ENCODE measurements around the gene SKIL.

Gene SKIL

GRCh38 chr3:170397685-170398084 lies 40.2 kb downstream of the SKIL start:
- no peak for DNase-seq (ENCODE audit: low read depth in 2 of 2)

- no peak for DNase-seq (ENCODE audit: low read depth in 2 of 2)
Measured at GRCh38 chr3:170405101-170405500, 47.6 kb downstream of the SKIL start.

GRCh38 chr3:170410428-170411029 lies 53.0 kb downstream of the SKIL start:
- no peak for DNase-seq (ENCODE audit: low read depth in 2 of 2)

- DNase-seq (ENCODE audit: low read depth in 2 of 2), result no peak
Measured at GRCh38 chr3:170413291-170413690, 55.8 kb downstream of the SKIL start.

- DNase-seq (ENCODE audit: low read depth in 2 of 2), result peak in 1 of 2 donors; percentile 8
Measured at GRCh38 chr3:170414202-170414663, 56.7 kb downstream of the SKIL start.

- no peak for DNase-seq (ENCODE audit: low read depth in 2 of 2)
Measured at GRCh38 chr3:170417090-170417489, 59.6 kb downstream of the SKIL start.

GRCh38 chr3:170418422-170419398 lies 61.2 kb downstream of the SKIL start, which contains the start of gene CLDN11:
CLDN11 (plus strand) TSS chr3:170418868; CDS start chr3:170419067, 199 bp downstream.
- no peak for DNase-seq (ENCODE audit: low read depth in 2 of 2)

GRCh38 chr3:170419557-170420087 lies 62.1 kb downstream of the SKIL start:
- DNase-seq (ENCODE audit: low read depth in 2 of 2), result no peak

- no peak for DNase-seq (ENCODE audit: low read depth in 2 of 2)
Measured at GRCh38 chr3:170420307-170420821, 62.8 kb downstream of the SKIL start.

- no peak for DNase-seq (ENCODE audit: low read depth in 2 of 2)
Measured at GRCh38 chr3:170421111-170421641, 63.7 kb downstream of the SKIL start.

- DNase-seq (ENCODE audit: low read depth in 2 of 2), result no peak
Measured at GRCh38 chr3:170421758-170422157, 64.2 kb downstream of the SKIL start.

- DNase-seq (ENCODE audit: low read depth in 2 of 2), result no peak
Measured at GRCh38 chr3:170423001-170423615, 65.6 kb downstream of the SKIL start.

GRCh38 chr3:170424879-170425278 lies 67.4 kb downstream of the SKIL start:
- DNase-seq (ENCODE audit: low read depth in 2 of 2), result no peak

GRCh38 chr3:170425491-170426239 lies 68.2 kb downstream of the SKIL start:
- DNase-seq (ENCODE audit: low read depth in 2 of 2), result no peak

- no peak for DNase-seq (ENCODE audit: low read depth in 2 of 2)
Measured at GRCh38 chr3:170426240-170426797, 68.8 kb downstream of the SKIL start.

GRCh38 chr3:170428095-170428494 lies 70.6 kb downstream of the SKIL start:
- no peak for DNase-seq (ENCODE audit: low read depth in 2 of 2)

- DNase-seq (ENCODE audit: low read depth in 2 of 2), result no peak
Measured at GRCh38 chr3:170429050-170429449, 71.5 kb downstream of the SKIL start.

- no peak for DNase-seq (ENCODE audit: low read depth in 2 of 2)
Measured at GRCh38 chr3:170431054-170431453, 73.5 kb downstream of the SKIL start.

GRCh38 chr3:170432416-170432815 lies 74.9 kb downstream of the SKIL start:
- no peak for DNase-seq (ENCODE audit: low read depth in 2 of 2)

GRCh38 chr3:170436697-170437096 lies 79.2 kb downstream of the SKIL start:
- DNase-seq (ENCODE audit: low read depth in 2 of 2), result no peak

- DNase-seq (ENCODE audit: low read depth in 2 of 2), result no peak
Measured at GRCh38 chr3:170437176-170437575, 79.7 kb downstream of the SKIL start.

All from activated CD4-positive, alpha-beta T cell treated with anti-CD3 and anti-CD28 coated beads for 24 hours (primary cell).